Psoas muscle (tissue), 8 donors: Measurements from ENCODE around the gene RPL29. TPM values are rescaled to one million over a fixed set of nuclear protein-coding genes. Genes with fewer than 3 reads are reported as not detected.

Experiments
- ATAC-seq, 4 donors: fragments of 200-7000 bp; cut with Tn5 transposase; one replicate each; pipeline ENCODE4 v1.9.1; 2020; ENCODE audit warnings: moderate library complexity in 3 of 4, mild to moderate bottlenecking in 2 of 4
- DNase-seq, 2 donors: peaks; one replicate each; pipeline ENCODE4 v3.0.0-alpha.2; 2020
- H3K27ac ChIP-seq: fragments of 200-600 bp; one replicate; pipeline ENCODE4 v1.8.0; 2022
- H3K27me3 ChIP-seq, 3 donors: fragments of 200-600 bp in 1 of 3; one replicate each; pipeline versions ENCODE4 v1.6.1 to v1.8.0; 2013 to 2022; ENCODE audit warnings: low read length in 2 of 3, mild to moderate bottlenecking in 2 of 3, moderate library complexity in 1 of 3; ENCODE audit not compliant: insufficient read depth in 3 of 3
- H3K36me3 ChIP-seq, 2 donors: fragments of 200-600 bp in 1 of 2; one replicate each; pipeline versions ENCODE4 v1.6.1 to v1.8.0; 2013 to 2022; ENCODE audit warnings: low read depth in 1 of 2, mild to moderate bottlenecking in 1 of 2, moderate library complexity in 1 of 2; ENCODE audit not compliant: insufficient read depth in 1 of 2
- H3K4me1 ChIP-seq: fragments of 200-600 bp; one replicate; pipeline ENCODE4 v1.8.0; 2022
- H3K4me3 ChIP-seq: fragments of 200-600 bp; one replicate; pipeline ENCODE4 v1.8.0; 2022; ENCODE audit warnings: mild to moderate bottlenecking
- H3K9me3 ChIP-seq: fragments of 200-600 bp; one replicate; pipeline ENCODE4 v1.8.0; 2022
- CTCF ChIP-seq: fragments of 200-600 bp; IDR thresholded peaks from one replicate; pipeline ENCODE4 v1.8.0; 2022; ENCODE audit warnings: antibody characterized with exemption
- WGBS, 3 donors: extraction: QIAGEN DNeasy Blood & Tissue Kit; methylation state at CpG; one replicate each; pipeline versions ENCODE4 v1.1.6 to v1.1.7; 2013; 5-methylcytosine and 5-hydroxymethylcytosine counted together
- intact Hi-C, 2 donors: fragments of 100-400 bp; cut with DNase I; formaldehyde crosslinking; loops; one replicate each; pipeline versions ENCODE4 v1.11.0 to v1.14.2; 2022
- polyA plus RNA-seq, 3 donors: library from polyadenylated mRNA; stranded (reverse); fragments of 200-250 nt; gene quantifications; one replicate each; pipeline ENCODE4 v1.2.3, GENCODE V29; 2013
- total RNA-seq, 4 donors: library from RNA; stranded (reverse); fragmentation: NEBNext Ultra II Directional in 2 of 4; extraction: Animal tissue kit (Norgen Biotek cat#: 25700) in 2 of 4; gene quantifications; one replicate each; pipeline versions ENCODE4 v1.2.1 to v1.2.4, GENCODE V29; 2021 to 2023
- donor health status: healthy with polysubstance abuse.
- donor health status: DM: no; HTN: no; CAD: no; lungs with moderate emphysema.
- donor health status: Bipolar disorder and iron deficiency.
- donor health status: healthy.
- donor health status: DM: yes; HTN: yes; CAD: no.
- donor health status: DM: no; HTN: no; CAD: no.
- donor health status: DM: no; HTN: no; CAD: no.
- donor health status: DM: yes; HTN: yes; CAD: no.

The RPL29 gene
- total and polyA plus RNA-seq, 7 donors, result 1,113 to 2,767 (median 1,294) TPM

DNA sequence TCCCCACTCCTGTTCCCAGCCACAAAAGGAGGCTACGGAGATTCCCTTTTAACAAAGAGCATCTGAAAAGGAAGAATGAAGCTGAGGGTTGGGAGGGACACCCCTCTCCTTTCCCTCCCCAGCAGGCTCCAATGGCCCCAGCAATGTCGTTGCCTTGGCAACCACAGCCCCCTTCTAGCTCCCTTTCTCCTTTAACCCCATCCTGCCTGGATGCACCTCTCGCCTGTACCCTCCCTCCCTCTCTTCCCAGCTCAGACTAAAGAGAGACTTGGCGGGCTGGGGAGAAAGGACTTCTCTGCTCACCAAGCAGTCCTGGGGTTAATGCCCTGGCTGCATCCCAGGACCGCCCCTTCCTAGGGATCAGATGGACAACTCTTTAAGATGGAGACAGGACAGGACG, 7.1 kb upstream of the RPL29 start:
- peak in 1 of 2 donors; percentile 12 for DNase-seq

GRCh38 chr3:52001443-52001974, 5.8 kb upstream of the RPL29 start:
- ATAC-seq, result peak; percentile 81 to 86 (median 84)
- Histone ChIP-seq H3K27me3 (no peaks in the 10 kb centered on the region), H3K4me1 (peaks cover 26% of the 10 kb centered on the region), H3K36me3 (no peaks in the 10 kb centered on the region), H3K27ac (no peak overlapping the region), H3K4me3 (no peak overlapping the region), H3K9me3 (no peaks in the 10 kb centered on the region)
- TF ChIP-seq CTCF, result peak; percentile 92
- intact Hi-C loops, result loop anchor here (1.0 to 10.0 kb wide), 5 partner anchors 56 to 343 kb away; partner anchors contain the start of gene DUSP7 (in 1 of the 2)
- WGBS, 3 donors, result 1 to 2% (median 2%) methylated on average over 15 to 18 of the region's 18 CpGs
- peak; percentile 77 to 89 for DNase-seq

More for the DNA sequence above, 7.1 kb upstream of the RPL29 start:
- Histone ChIP-seq H3K27me3 (no peaks in the 10 kb centered on the region), H3K9me3 (no peaks in the 10 kb centered on the region), H3K27ac (no peak overlapping the region), H3K36me3 (no peaks in the 10 kb centered on the region), H3K4me3 (no peak overlapping the region), H3K4me1 (peaks cover 36% of the 10 kb centered on the region)
- 65 to 76% (median 74%) methylated on average over 6 of the region's 6 CpGs for WGBS, 3 donors
- ATAC-seq, result no peak
- intact Hi-C loops, result loop anchor here (2.0 to 10.0 kb wide), 4 partner anchors 55 to 342 kb away; partner anchors contain the start of gene DUSP7 (in 1 of the 2)
- no peak for TF ChIP-seq CTCF

GRCh38 chr3:51999846-52000245, 4.2 kb upstream of the RPL29 start:
- intact Hi-C loops, result loop anchor here (5.0 to 10.0 kb wide), 3 partner anchors 57 to 345 kb away; partner anchors contain the start of gene DUSP7 (in 1 of the 2)
- peaks cover 12% of the 10 kb centered on the region for H3K4me1 ChIP-seq
- H3K36me3 ChIP-seq, result peaks cover under 1 to 3% of the 10 kb centered on the region in 2 donors
- TF ChIP-seq CTCF, result no peak
- DNase-seq, result no peak
- no peak overlapping the region for H3K4me3 ChIP-seq
- no peak overlapping the region for H3K27ac ChIP-seq
- no peaks in the 10 kb centered on the region for H3K27me3 ChIP-seq
- no peak for ATAC-seq
- WGBS, 3 donors, result 76 to 85% (median 83%) methylated on average over 2 of the region's 2 CpGs
- H3K9me3 ChIP-seq, result no peaks in the 10 kb centered on the region

GRCh38 chr3:51998774-51999173, 3.1 kb upstream of the RPL29 start:
- peaks cover 13% of the 10 kb centered on the region for H3K4me1 ChIP-seq
- 59 to 65% (median 64%) methylated on average over 7 of the region's 7 CpGs for WGBS, 3 donors
- no peak overlapping the region for H3K27ac ChIP-seq
- intact Hi-C loops, result no loop called here
- peaks cover 10 to 14% of the 10 kb centered on the region in 2 donors for H3K36me3 ChIP-seq
- no peaks in the 10 kb centered on the region for H3K9me3 ChIP-seq
- no peak for ATAC-seq
- no peak overlapping the region for H3K4me3 ChIP-seq
- no peak for DNase-seq
- TF ChIP-seq CTCF, result no peak
- H3K27me3 ChIP-seq, result no peaks in the 10 kb centered on the region
